A549 (cell line): Measurements from ENCODE around the gene ROPN1B. TPM values are rescaled to one million over a fixed set of nuclear protein-coding genes. Genes with fewer than 3 reads are reported as not detected.

Experiments used
- ATAC-seq, 2 experiments: fragments of 200-7000 bp in 1 of 2; fragments of >200 bp in 1 of 2; cut with Nextera tagmentation in 1 of 2; cut with Tn5 transposase in 1 of 2; 3 replicates each; pipeline versions ENCODE4 v1.8.0 to v1.9.1; 2018 to 2020; ENCODE audit warnings: mild to moderate bottlenecking in 1 of 2, moderate library complexity in 1 of 2
- CTCF ChIA-PET: fragments of 300-600 bp; sonication (Branson Sonifier 250); formaldehyde crosslinking; extraction: SDS; loops from one replicate; lab custom pipeline; 2021; ENCODE audit warnings: antibody characterized with exemption, inconsistent platforms; lab: Yijun Ruan, JAX
- POLR2A ChIA-PET: fragments of 350-600 bp; formaldehyde crosslinking; extraction: SDS; loops from one replicate; lab custom pipeline; 2021; ENCODE audit warnings: antibody characterized with exemption, inconsistent platforms; lab: Yijun Ruan, JAX
- DNase-seq, 2 experiments: peaks; one replicate each; pipeline versions ENCODE4 v3.0.0 to v3.0.0-alpha.2; 2011 to 2016; ENCODE audit warnings: low read depth in 1 of 2, low spot score in 1 of 2
- FAIRE-seq: peaks from 2 replicates; lab custom pipeline; 2011; peaks lifted over from hg19 to GRCh38; lab: Jason Lieb, UNC
- H3K27ac ChIP-seq, 2 experiments: fragments of >200 bp; sonication (Bioruptor Twin); formaldehyde crosslinking; 3 replicates each; pipeline ENCODE4 v1.5.1; 2016 to 2017
- H3K4me1 ChIP-seq: fragments of >200 bp; sonication (Bioruptor Twin); formaldehyde crosslinking; 3 replicates; pipeline ENCODE4 v1.6.1; 2016
- H3K4me2 ChIP-seq: fragments of >200 bp; sonication (Bioruptor Twin); formaldehyde crosslinking; 3 replicates; pipeline ENCODE4 v1.6.1; 2016
- H3K4me3 ChIP-seq: fragments of >200 bp; sonication (Bioruptor Twin); formaldehyde crosslinking; 3 replicates; pipeline ENCODE4 v1.5.1; 2016
- H3K9me3 ChIP-seq: fragments of >200 bp; sonication (Bioruptor Twin); formaldehyde crosslinking; 3 replicates; pipeline ENCODE4 v1.6.1; 2016
- CBX2 ChIP-seq: fragments of 200-600 bp; sonication (generic); IDR thresholded peaks from 2 replicates; pipeline ENCODE4 v1.6.1; 2016; ENCODE audit warnings: low read depth, mild to moderate bottlenecking, borderline replicate concordance
- CHD2 ChIP-seq: fragments of 150-350 bp; IDR thresholded peaks from 2 replicates; pipeline ENCODE4 v1.6.1; 2014; ENCODE audit warnings: low read length; ENCODE audit not compliant: partially characterized antibody
- HES2 ChIP-seq: fragments of >200 bp; sonication (Bioruptor Twin); formaldehyde crosslinking; IDR thresholded peaks from 2 replicates; pipeline ENCODE4 v1.6.1; 2016
- HOXB13 ChIP-seq: fragments of 250-450 bp; sonication (Bioruptor Pico); IDR thresholded peaks from 2 replicates; pipeline ENCODE4 v1.5.0; 2020; ENCODE audit warnings: low read depth, mild to moderate bottlenecking, moderate library complexity
- MYC ChIP-seq: IDR thresholded peaks from 2 replicates; pipeline ENCODE4 v1.6.1; 2012; ENCODE audit warnings: mild to moderate bottlenecking, inconsistent platforms, low read length, improper control_type of control experiment, borderline replicate concordance
- PHF8 ChIP-seq: fragments of 200-600 bp; sonication (generic); IDR thresholded peaks from 2 replicates; pipeline ENCODE4 v1.6.1; 2016; ENCODE audit warnings: low read depth, mild to moderate bottlenecking, antibody characterized with exemption, moderate library complexity, borderline replicate concordance
- SMC3 ChIP-seq: fragments of >200 bp; sonication (Bioruptor Twin); formaldehyde crosslinking; IDR thresholded peaks from 3 replicates; pipeline ENCODE4 v1.6.1; 2018; ENCODE audit warnings: inconsistent platforms
- TP53 ChIP-seq: fragments of 250-450 bp; sonication (Bioruptor Pico); IDR thresholded peaks from 2 replicates; pipeline ENCODE4 v1.5.0; 2021; ENCODE audit warnings: mild to moderate bottlenecking, moderate library complexity
- ZC3H11A ChIP-seq: fragments of 450-650 bp; IDR thresholded peaks from 2 replicates; pipeline ENCODE4 v1.6.1; 2014; ENCODE audit warnings: antibody characterized with exemption, mild to moderate bottlenecking
- ZSCAN20 ChIP-seq: fragments of 250-450 bp; sonication (Bioruptor Pico); IDR thresholded peaks from 2 replicates; pipeline ENCODE4 v1.8.0; 2022; ENCODE audit warnings: mild to moderate bottlenecking, moderate library complexity
- WGBS: methylation state at CpG from one replicate; pipeline ENCODE4 v1.1.6; 2017; ENCODE audit errors: missing lambda C conversion rate; 5-methylcytosine and 5-hydroxymethylcytosine counted together
- polyA plus RNA-seq, 4 experiments: library from polyadenylated mRNA; depleted of rRNA in 3 of 4; stranded (reverse); fragments of >200 nt; fragmentation: RNase III in 1 of 4; extraction: RNeasy Plus Mini Kit Qiagen cat#74134 plus additional on column Dnase treatment in 1 of 4; gene quantifications; 2 replicates in 3 of 4; 3 replicates in 1 of 4; pipeline ENCODE4 v1.2.3, GENCODE V29; 2011 to 2017
- TF ChIP-seq, protein P1 (sequence below): fragments of 200-600 bp; sonication (generic); IDR thresholded peaks from 2 replicates; pipeline ENCODE4 v1.6.1; 2016; ENCODE audit warnings: antibody characterized with exemption, mild to moderate bottlenecking, moderate library complexity
- TF ChIP-seq, protein P2 (sequence below): IDR thresholded peaks from 2 replicates; pipeline ENCODE4 v1.6.1; 2012

ROPN1B gene
- polyA plus RNA-seq, 2 of the 4 experiments (the other 2 are of a cell fraction), result not detected

DNA sequence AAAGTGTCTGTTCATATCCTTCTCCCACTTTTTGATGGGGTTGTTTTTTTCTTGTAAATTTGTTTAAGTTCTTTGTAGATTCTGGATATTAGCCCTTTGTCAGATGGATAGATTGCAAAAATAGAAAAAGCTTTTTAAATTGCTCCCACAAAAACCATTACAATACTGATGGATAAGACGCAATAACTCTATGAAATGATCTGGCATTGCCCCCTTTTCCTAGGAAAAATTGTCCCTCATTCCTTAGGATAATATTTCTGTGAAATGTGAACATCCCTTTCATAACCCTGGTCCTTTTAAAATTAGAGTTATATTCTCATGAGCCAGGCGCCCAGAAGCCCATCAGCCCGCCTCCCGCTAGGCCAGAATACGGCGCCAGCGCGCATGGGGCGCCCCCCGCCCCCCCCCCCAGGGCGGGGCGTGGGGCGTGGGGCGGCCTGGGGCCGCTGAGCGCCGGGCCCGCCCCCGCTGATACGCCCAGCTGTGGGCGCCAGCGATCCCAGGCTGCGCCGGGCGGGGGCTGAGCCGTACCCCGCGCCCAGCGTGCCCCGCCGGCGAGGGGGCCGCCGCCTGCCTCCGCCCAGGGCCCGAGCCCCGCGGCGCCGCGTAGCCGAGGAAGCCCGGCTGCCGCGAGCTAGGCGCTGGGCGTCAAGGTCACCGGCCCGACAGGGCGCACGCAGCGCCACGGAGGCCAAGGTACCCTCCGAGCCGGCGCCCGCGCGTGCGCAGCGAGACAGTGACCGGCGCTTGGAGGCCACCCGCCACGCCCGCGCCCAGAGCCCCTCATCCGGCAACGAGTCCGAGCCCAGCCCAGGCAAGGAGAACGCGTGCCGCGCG, 11.1 kb upstream of the ROPN1B start:
- 85% methylated on average over 1 of the region's 75 CpGs for WGBS
- H3K27ac ChIP-seq, result peak overlapping the region; percentile 50 to 84; a peak in 4 of 6 replicates
- ChIA-PET CTCF (no interaction called here), POLR2A (no interaction called here)
- H3K4me3 ChIP-seq, result peak overlapping the region; percentile 47
- no peak for DNase-seq
- no peak for TF ChIP-seq ZSCAN20 (CRISPR knock-in tag)
- TF ChIP-seq CHD2, result no peak
- no peak for TF ChIP-seq PHF8
- TF ChIP-seq HOXB13, result no peak
- TF ChIP-seq TP53 (CRISPR knock-in tag), result no peak
- TF ChIP-seq HES2, result no peak
- no peak for TF ChIP-seq ZC3H11A
- no peaks in the 10 kb centered on the region for H3K9me3 ChIP-seq
- H3K4me2 ChIP-seq, result peak overlapping the region; percentile 82
- H3K4me1 ChIP-seq, result no peaks in the 10 kb centered on the region
- FAIRE-seq, result no peak
- ATAC-seq, result peak; percentile 78 to 81

GRCh38 chr3:125958511-125959316, 10.3 kb upstream of the ROPN1B start:
- Histone ChIP-seq H3K4me1 (no peaks in the 10 kb centered on the region), H3K9me3 (no peaks in the 10 kb centered on the region), H3K4me2 (peak overlapping the region; percentile 82), H3K4me3 (peak overlapping the region; percentile 47), H3K27ac (peak overlapping the region; percentile 50 to 84; a peak in 4 of 6 replicates)
- ATAC-seq (peak; percentile 47; a peak in 5 of 6 replicates), FAIRE-seq (no peak), DNase-seq (no peak)
- ChIA-PET CTCF (no interaction called here), POLR2A (no interaction called here)
- no peak for TF ChIP-seq CBX2
- 100% methylated on average over 11 of the region's 46 CpGs for WGBS

DNA sequence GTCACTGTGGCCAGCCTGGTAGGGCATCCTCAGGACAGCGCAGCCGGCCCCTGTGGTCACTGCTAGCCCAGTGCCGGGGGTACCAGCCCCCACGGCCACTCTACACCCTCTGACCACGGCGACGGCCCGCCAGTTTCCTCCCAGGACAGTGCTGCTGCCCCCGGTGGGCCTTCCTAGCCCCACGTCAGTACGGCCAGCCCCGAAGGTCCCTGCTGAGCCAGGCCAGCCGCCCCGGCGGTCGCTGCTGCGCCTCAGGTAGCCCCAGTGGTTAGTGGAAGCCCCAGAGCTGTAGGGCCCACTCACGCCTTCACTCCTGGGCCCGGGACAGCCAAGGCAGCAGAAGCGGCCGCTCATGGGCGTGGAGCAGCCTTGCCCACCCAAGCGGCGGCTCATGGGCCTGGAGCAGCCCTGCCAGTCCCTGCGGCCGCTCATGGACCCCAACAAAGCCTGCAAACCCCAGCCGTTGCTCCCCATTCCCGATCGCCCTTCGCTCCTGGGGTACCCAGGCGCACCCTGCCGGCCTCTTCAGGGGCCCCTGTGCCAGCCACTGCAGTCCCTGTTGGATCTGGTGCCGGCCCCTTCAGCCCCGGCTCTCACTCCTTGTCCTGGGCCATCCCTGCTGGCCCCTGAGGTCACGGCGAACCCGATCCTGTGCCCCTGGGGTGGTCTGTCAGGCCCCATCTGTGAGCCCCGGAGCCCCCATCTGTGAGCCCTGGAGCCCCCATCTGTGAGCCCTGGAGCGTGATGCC, 9.5 kb upstream of the ROPN1B start:
- H3K9me3 ChIP-seq, result no peaks in the 10 kb centered on the region
- H3K4me1 ChIP-seq, result no peaks in the 10 kb centered on the region
- ChIA-PET CTCF (no interaction called here), POLR2A (no interaction called here)
- H3K4me2 ChIP-seq, result no peak overlapping the region
- DNase-seq (no peak), FAIRE-seq (no peak), ATAC-seq (peak in 1 of 2 experiments; percentile 41; a peak in 3 of 6 replicates)
- no peak for TF ChIP-seq SMC3
- TF ChIP-seq, protein P1, sequence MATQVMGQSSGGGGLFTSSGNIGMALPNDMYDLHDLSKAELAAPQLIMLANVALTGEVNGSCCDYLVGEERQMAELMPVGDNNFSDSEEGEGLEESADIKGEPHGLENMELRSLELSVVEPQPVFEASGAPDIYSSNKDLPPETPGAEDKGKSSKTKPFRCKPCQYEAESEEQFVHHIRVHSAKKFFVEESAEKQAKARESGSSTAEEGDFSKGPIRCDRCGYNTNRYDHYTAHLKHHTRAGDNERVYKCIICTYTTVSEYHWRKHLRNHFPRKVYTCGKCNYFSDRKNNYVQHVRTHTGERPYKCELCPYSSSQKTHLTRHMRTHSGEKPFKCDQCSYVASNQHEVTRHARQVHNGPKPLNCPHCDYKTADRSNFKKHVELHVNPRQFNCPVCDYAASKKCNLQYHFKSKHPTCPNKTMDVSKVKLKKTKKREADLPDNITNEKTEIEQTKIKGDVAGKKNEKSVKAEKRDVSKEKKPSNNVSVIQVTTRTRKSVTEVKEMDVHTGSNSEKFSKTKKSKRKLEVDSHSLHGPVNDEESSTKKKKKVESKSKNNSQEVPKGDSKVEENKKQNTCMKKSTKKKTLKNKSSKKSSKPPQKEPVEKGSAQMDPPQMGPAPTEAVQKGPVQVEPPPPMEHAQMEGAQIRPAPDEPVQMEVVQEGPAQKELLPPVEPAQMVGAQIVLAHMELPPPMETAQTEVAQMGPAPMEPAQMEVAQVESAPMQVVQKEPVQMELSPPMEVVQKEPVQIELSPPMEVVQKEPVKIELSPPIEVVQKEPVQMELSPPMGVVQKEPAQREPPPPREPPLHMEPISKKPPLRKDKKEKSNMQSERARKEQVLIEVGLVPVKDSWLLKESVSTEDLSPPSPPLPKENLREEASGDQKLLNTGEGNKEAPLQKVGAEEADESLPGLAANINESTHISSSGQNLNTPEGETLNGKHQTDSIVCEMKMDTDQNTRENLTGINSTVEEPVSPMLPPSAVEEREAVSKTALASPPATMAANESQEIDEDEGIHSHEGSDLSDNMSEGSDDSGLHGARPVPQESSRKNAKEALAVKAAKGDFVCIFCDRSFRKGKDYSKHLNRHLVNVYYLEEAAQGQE, result no peak
- no peak for TF ChIP-seq MYC
- TF ChIP-seq, protein P2, sequence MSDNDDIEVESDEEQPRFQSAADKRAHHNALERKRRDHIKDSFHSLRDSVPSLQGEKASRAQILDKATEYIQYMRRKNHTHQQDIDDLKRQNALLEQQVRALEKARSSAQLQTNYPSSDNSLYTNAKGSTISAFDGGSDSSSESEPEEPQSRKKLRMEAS, result no peak
- no peak overlapping the region for H3K27ac ChIP-seq
- WGBS, result 97% methylated on average over 6 of the region's 39 CpGs
- H3K4me3 ChIP-seq, result no peak overlapping the region
